SK-N-SH (cell line): ENCODE results near the gene SESTD1. TPM values are rescaled to one million over a fixed set of nuclear protein-coding genes. Genes with fewer than 3 reads are reported as not detected.

Experiments used
- CTCF ChIA-PET: fragments of 300-600, 350-600 bp; formaldehyde crosslinking; extraction: SDS; loops from one replicate; lab custom pipeline; 2021; lab: Yijun Ruan, JAX
- POLR2A ChIA-PET: fragments of 350-600 bp; sonication (Branson Sonifier 250); formaldehyde crosslinking; extraction: SDS; loops from one replicate; lab custom pipeline; 2020; ENCODE audit warnings: antibody characterized with exemption, inconsistent platforms; lab: Yijun Ruan, JAX
- DNase-seq: peaks from one replicate; pipeline ENCODE4 v3.0.0; 2012
- H2AFZ ChIP-seq: fragments of 200-600 bp; sonication (generic); 2 replicates; pipeline ENCODE4 v1.8.1; 2016; ENCODE audit warnings: antibody characterized with exemption, mild to moderate bottlenecking, low read depth
- H3F3A ChIP-seq: fragments of 200-600 bp; sonication (generic); replicated peaks from 2 replicates; pipeline ENCODE3; 2016; ENCODE audit warnings: antibody characterized with exemption, mild to moderate bottlenecking; ENCODE audit not compliant: insufficient read depth
- H3K27ac ChIP-seq, 2 experiments: fragments of 200-500 bp in 1 of 2; fragments of 200-600 bp in 1 of 2; sonication (Bioruptor generic) in 1 of 2; sonication (generic), shearing (Covaris generic) in 1 of 2; 2 replicates each; pipeline versions ENCODE4 v1.5.1 to v1.6.1; 2014 to 2016; ENCODE audit warnings: low read depth in 2 of 2, inconsistent platforms in 1 of 2, low read length in 1 of 2, mild to moderate bottlenecking in 1 of 2, mixed read lengths in 1 of 2
- H3K27me3 ChIP-seq: fragments of 200-600 bp; sonication (generic), shearing (Covaris generic); 2 replicates; pipeline ENCODE4 v1.6.1; 2016; ENCODE audit warnings: mixed run types; ENCODE audit not compliant: insufficient read depth
- H3K36me3 ChIP-seq, 2 experiments: fragments of 200-500 bp in 1 of 2; fragments of 200-600 bp in 1 of 2; sonication (Bioruptor generic) in 1 of 2; sonication (generic) in 1 of 2; replicated peaks in 1 of 2; 2 replicates each; pipeline versions ENCODE3 to v1.5.1; 2014 to 2016; ENCODE audit warnings: low read length in 1 of 2, mild to moderate bottlenecking in 1 of 2; ENCODE audit not compliant: insufficient read depth in 2 of 2, control insufficient read depth in 1 of 2
- H3K4me1 ChIP-seq, 2 experiments: fragments of 200-500 bp in 1 of 2; fragments of 200-600 bp in 1 of 2; sonication (Bioruptor generic) in 1 of 2; sonication (generic), shearing (Covaris generic) in 1 of 2; 2 replicates each; pipeline versions ENCODE4 v1.5.1 to v1.6.1; 2014 to 2016; ENCODE audit warnings: low read depth in 1 of 2, low read length in 1 of 2, mixed run types in 1 of 2; ENCODE audit not compliant: insufficient read depth in 2 of 2, control insufficient read depth in 1 of 2
- H3K4me2 ChIP-seq: fragments of 200-600 bp; sonication (generic), shearing (Covaris generic); 2 replicates; pipeline ENCODE4 v1.6.1; 2017; ENCODE audit warnings: mixed run types
- H3K4me3 ChIP-seq, 2 experiments: fragments of 200-500 bp in 1 of 2; fragments of 200-600 bp in 1 of 2; sonication (Bioruptor generic) in 1 of 2; sonication (generic), shearing (Covaris generic) in 1 of 2; 2 replicates each; pipeline versions ENCODE4 v1.5.1 to v1.8.1; 2014 to 2016; ENCODE audit warnings: low read depth in 2 of 2, inconsistent platforms in 1 of 2, low read length in 1 of 2, mild to moderate bottlenecking in 1 of 2, mixed read lengths in 1 of 2, moderate library complexity in 1 of 2
- H3K79me2 ChIP-seq: fragments of 200-600 bp; sonication (generic); 2 replicates; pipeline ENCODE4 v1.8.1; 2017; ENCODE audit warnings: mild to moderate bottlenecking; ENCODE audit not compliant: insufficient read depth
- H3K9ac ChIP-seq: fragments of 200-600 bp; sonication (generic); 2 replicates; pipeline ENCODE4 v1.6.1; 2017; ENCODE audit warnings: mixed run types
- H3K9me2 ChIP-seq: fragments of 200-600 bp; sonication (generic); 2 replicates; pipeline ENCODE4 v1.6.1; 2017; ENCODE audit warnings: mixed run types
- H3K9me3 ChIP-seq: fragments of 200-600 bp; sonication (generic); 2 replicates; pipeline ENCODE4 v1.6.1; 2017; ENCODE audit warnings: mixed run types, mild to moderate bottlenecking, moderate library complexity
- H4K20me1 ChIP-seq: fragments of 200-600 bp; sonication (generic); 2 replicates; pipeline ENCODE4 v1.6.1; 2017; ENCODE audit warnings: mild to moderate bottlenecking, mixed run types; ENCODE audit not compliant: insufficient read depth
- ELF1 ChIP-seq: IDR thresholded peaks from 2 replicates; pipeline ENCODE4 v1.4.0; 2012
- EZH2phosphoT487 ChIP-seq: fragments of 200-600 bp; sonication (generic); IDR thresholded peaks from 2 replicates; pipeline ENCODE4 v1.6.1; 2017; ENCODE audit warnings: low read depth, mixed run types, mild to moderate bottlenecking, antibody characterized with exemption, moderate library complexity, borderline replicate concordance
- FOSL2 ChIP-seq: IDR thresholded peaks from 2 replicates; pipeline ENCODE4 v1.4.0; 2012; ENCODE audit warnings: low read depth, mild to moderate bottlenecking, moderate library complexity, borderline replicate concordance
- FOXM1 ChIP-seq: IDR thresholded peaks from 2 replicates; pipeline ENCODE4 v1.4.0; 2012; ENCODE audit warnings: low read depth, mild to moderate bottlenecking
- MEF2A ChIP-seq: IDR thresholded peaks from 2 replicates; pipeline ENCODE4 v1.4.0; 2012; ENCODE audit warnings: low read depth, borderline replicate concordance
- NFIC ChIP-seq: IDR thresholded peaks from 2 replicates; pipeline ENCODE4 v1.4.0; 2012; ENCODE audit warnings: borderline replicate concordance
- POLR2AphosphoS5 ChIP-seq: IDR thresholded peaks from 2 replicates; pipeline ENCODE4 v1.6.1; 2012; ENCODE audit warnings: low read depth, low read length
- RAD21 ChIP-seq: IDR thresholded peaks from 2 replicates; pipeline ENCODE4 v1.6.1; 2012; ENCODE audit warnings: mild to moderate bottlenecking, low read length
- RCOR1 ChIP-seq: fragments of 150-350 bp; IDR thresholded peaks from 2 replicates; pipeline ENCODE4 v1.6.1; 2017; ENCODE audit warnings: antibody characterized with exemption, low read length
- RXRA ChIP-seq: IDR thresholded peaks from 2 replicates; pipeline ENCODE4 v1.4.0; 2012; ENCODE audit warnings: low read depth, mild to moderate bottlenecking, borderline replicate concordance
- WGBS: methylation state at CpG from one replicate; pipeline ENCODE4 v1.1.6; 2017; ENCODE audit warnings: low lambda C conversion rate; 5-methylcytosine and 5-hydroxymethylcytosine counted together
- polyA plus RNA-seq, 3 experiments: library from polyadenylated mRNA; depleted of rRNA; stranded (reverse); fragments of >200 nt; gene quantifications; 2 replicates each; pipeline ENCODE4 v1.2.3, GENCODE V29; 2012
- TF ChIP-seq, protein P1 (sequence below): IDR thresholded peaks from 2 replicates; pipeline ENCODE4 v1.6.1; 2012; ENCODE audit warnings: mild to moderate bottlenecking, low read depth, low read length, moderate library complexity

The SESTD1 gene
- polyA plus RNA-seq, 1 of the 3 experiments (the other 2 are of a cell fraction) = 4.6 TPM

DNA sequence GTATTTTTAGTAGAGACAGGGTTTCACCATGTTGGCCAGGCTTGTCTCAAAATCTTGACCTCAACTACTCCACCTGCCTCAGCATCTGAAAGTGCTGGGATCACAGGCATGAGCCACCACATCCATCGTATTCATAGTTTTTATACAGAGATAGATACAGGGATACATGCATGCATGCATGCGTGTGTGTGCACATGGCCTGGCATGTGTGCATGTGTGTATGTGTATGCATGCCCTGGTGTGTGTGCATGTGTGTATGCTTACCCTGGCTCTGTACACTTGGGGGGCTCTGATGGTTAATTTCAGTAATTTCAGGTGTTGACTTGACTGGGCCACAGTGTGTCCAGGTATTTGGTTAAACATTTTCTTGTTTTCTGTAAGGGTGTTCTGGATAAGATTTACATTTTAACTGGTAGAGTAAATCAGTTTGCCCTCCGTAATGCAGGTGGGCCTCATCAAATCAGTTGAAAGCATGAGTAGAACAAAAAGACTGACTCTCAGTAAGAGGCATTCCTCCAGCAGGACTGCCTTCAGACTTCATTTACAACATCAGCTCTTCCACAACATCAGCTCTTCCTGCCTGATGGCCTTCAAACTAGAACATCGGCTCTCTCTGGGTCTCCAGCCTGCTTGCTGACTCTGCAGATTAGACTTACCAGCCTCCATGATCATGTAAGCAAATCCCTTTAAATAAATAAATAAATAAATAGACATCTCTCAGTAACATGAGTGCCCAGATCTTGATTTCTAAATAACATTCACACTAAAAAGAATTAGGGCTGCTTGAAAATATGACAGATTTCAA, 30.8 kb downstream of the SESTD1 start:
- ChIA-PET POLR2A (no interaction called here), CTCF (no interaction called here)
- peaks cover 54% of the 10 kb centered on the region for H3K79me2 ChIP-seq
- H3K4me2 ChIP-seq = no peak overlapping the region
- H3K27ac ChIP-seq = no peak overlapping the region
- H3K9me2 ChIP-seq = no peaks in the 10 kb centered on the region
- 100% methylated on average over 3 of the region's 4 CpGs for WGBS
- no peak for TF ChIP-seq RCOR1
- no peak for TF ChIP-seq FOSL2
- TF ChIP-seq POLR2AphosphoS5 = no peak
- TF ChIP-seq, protein P1, sequence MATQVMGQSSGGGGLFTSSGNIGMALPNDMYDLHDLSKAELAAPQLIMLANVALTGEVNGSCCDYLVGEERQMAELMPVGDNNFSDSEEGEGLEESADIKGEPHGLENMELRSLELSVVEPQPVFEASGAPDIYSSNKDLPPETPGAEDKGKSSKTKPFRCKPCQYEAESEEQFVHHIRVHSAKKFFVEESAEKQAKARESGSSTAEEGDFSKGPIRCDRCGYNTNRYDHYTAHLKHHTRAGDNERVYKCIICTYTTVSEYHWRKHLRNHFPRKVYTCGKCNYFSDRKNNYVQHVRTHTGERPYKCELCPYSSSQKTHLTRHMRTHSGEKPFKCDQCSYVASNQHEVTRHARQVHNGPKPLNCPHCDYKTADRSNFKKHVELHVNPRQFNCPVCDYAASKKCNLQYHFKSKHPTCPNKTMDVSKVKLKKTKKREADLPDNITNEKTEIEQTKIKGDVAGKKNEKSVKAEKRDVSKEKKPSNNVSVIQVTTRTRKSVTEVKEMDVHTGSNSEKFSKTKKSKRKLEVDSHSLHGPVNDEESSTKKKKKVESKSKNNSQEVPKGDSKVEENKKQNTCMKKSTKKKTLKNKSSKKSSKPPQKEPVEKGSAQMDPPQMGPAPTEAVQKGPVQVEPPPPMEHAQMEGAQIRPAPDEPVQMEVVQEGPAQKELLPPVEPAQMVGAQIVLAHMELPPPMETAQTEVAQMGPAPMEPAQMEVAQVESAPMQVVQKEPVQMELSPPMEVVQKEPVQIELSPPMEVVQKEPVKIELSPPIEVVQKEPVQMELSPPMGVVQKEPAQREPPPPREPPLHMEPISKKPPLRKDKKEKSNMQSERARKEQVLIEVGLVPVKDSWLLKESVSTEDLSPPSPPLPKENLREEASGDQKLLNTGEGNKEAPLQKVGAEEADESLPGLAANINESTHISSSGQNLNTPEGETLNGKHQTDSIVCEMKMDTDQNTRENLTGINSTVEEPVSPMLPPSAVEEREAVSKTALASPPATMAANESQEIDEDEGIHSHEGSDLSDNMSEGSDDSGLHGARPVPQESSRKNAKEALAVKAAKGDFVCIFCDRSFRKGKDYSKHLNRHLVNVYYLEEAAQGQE = no peak
- TF ChIP-seq RAD21 = no peak
- no peak for TF ChIP-seq NFIC
- no peak for TF ChIP-seq EZH2phosphoT487
- no peak for TF ChIP-seq FOXM1
- no peak for TF ChIP-seq MEF2A
- no peak for TF ChIP-seq RXRA
- TF ChIP-seq, all 33 proteins: peak for 0
- no peaks in the 10 kb centered on the region for H3K27me3 ChIP-seq
- no peak for DNase-seq
- H2AFZ ChIP-seq = no peak overlapping the region
- peaks cover 3 to 13% of the 10 kb centered on the region in 2 experiments; a peak in 2 of 4 replicates for H3K4me1 ChIP-seq
- peaks cover 0 to 8% of the 10 kb centered on the region in 2 experiments for H3K36me3 ChIP-seq
- H3F3A ChIP-seq = peaks cover 8% of the 10 kb centered on the region
- no peak overlapping the region for H3K4me3 ChIP-seq
- no peaks in the 10 kb centered on the region for H3K9me3 ChIP-seq
- H3K9ac ChIP-seq = no peak overlapping the region
- H4K20me1 ChIP-seq = no peaks in the 10 kb centered on the region

DNA sequence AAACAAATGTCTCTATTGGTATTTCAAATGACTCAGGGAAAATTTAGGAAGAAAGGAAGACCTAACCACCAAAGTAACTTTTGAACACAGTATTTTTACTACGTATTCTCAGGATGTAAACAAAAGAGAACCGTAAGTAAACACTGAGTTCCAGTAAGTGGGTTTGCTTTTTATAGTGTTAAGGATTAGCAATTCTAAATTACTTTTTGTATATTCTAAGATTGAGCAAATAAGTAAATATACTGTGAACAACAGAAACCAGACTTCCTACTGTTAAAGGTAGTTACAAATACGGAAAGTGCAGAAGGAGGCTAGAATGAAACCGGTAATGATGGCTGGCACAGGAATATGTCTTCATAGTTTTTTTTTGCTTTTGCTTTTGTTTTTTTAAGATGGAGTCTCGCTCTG, 31.5 kb downstream of the SESTD1 start:
- WGBS = 88% methylated on average over 5 of the region's 5 CpGs
- no peaks in the 10 kb centered on the region for H3K9me3 ChIP-seq
- no peak overlapping the region for H3K9ac ChIP-seq
- H3K9me2 ChIP-seq = no peaks in the 10 kb centered on the region
- no peak for DNase-seq
- TF ChIP-seq FOSL2 = no peak
- TF ChIP-seq ELF1 = no peak
- TF ChIP-seq, all 33 proteins: peak for 0
- Histone ChIP-seq H3F3A (peaks cover 8% of the 10 kb centered on the region), H3K4me1 (peaks cover 3 to 8% of the 10 kb centered on the region in 2 experiments; a peak in 2 of 4 replicates), H3K4me2 (no peak overlapping the region), H3K27me3 (no peaks in the 10 kb centered on the region), H3K79me2 (peaks cover 52% of the 10 kb centered on the region), H3K4me3 (no peak overlapping the region), H3K36me3 (peaks cover 0 to 8% of the 10 kb centered on the region in 2 experiments), H3K27ac (no peak overlapping the region), H4K20me1 (no peaks in the 10 kb centered on the region), H2AFZ (no peak overlapping the region)
- ChIA-PET POLR2A (no interaction called here), CTCF (no interaction called here)
